H1 (cell line): ENCODE data around the gene ELP5. TPM values are rescaled to one million over a fixed set of nuclear protein-coding genes. Genes with fewer than 3 reads are reported as not detected.
A peak's percentile ranks its signal among the peaks of the same experiment; 100 is the strongest.

Source experiments
- CTCF ChIA-PET: fragments of 300-600 bp; sonication (Branson Sonifier 250); formaldehyde crosslinking; loops from one replicate; lab custom pipeline; 2021; ENCODE audit not compliant: partially characterized antibody; lab: Charles Lee
- POLR2A ChIA-PET: fragments of 300-600 bp; sonication (Branson Sonifier 250); formaldehyde crosslinking; loops from one replicate; lab custom pipeline; 2021; ENCODE audit warnings: inconsistent platforms; ENCODE audit not compliant: partially characterized antibody; lab: Charles Lee
- DNase-seq, 2 experiments: peaks; one replicate each; pipeline versions ENCODE4 v3.0.0 to v3.0.0-alpha.2; 2010 to 2022; ENCODE audit warnings: low spot score in 2 of 2, low read depth in 1 of 2, mixed read lengths in 1 of 2
- FAIRE-seq: peaks from 2 replicates; lab custom pipeline; 2011; peaks lifted over from hg19 to GRCh38; lab: Jason Lieb, UNC
- H2AFZ ChIP-seq: 2 replicates; pipeline ENCODE4 v1.8.1; 2012; ENCODE audit warnings: low read length, inconsistent platforms
- H2AK5ac ChIP-seq: 2 replicates; pipeline ENCODE4 v1.6.1; 2013; ENCODE audit warnings: low read depth, low read length
- H2BK120ac ChIP-seq: replicated peaks from 2 replicates; pipeline ENCODE3; 2013; ENCODE audit warnings: low read depth, low read length, inconsistent platforms
- H2BK12ac ChIP-seq: 2 replicates; pipeline ENCODE4 v1.6.1; 2013; ENCODE audit warnings: low read depth, low read length
- H2BK15ac ChIP-seq: 2 replicates; pipeline ENCODE4 v1.6.1; 2013; ENCODE audit warnings: low read length
- H2BK20ac ChIP-seq: 2 replicates; pipeline ENCODE4 v1.6.1; 2013; ENCODE audit warnings: low read length
- H2BK5ac ChIP-seq: 2 replicates; pipeline ENCODE4 v1.6.1; 2013; ENCODE audit warnings: low read depth, low read length
- H3K14ac ChIP-seq: 2 replicates; pipeline ENCODE4 v1.6.1; 2013; ENCODE audit warnings: inconsistent platforms; ENCODE audit not compliant: insufficient read length
- H3K18ac ChIP-seq: 2 replicates; pipeline ENCODE4 v1.6.1; 2013; ENCODE audit warnings: low read length; ENCODE audit errors: extremely low read depth
- H3K23ac ChIP-seq: 2 replicates; pipeline ENCODE4 v1.6.1; 2013; ENCODE audit warnings: inconsistent platforms; ENCODE audit not compliant: insufficient read length
- H3K23me2 ChIP-seq: 2 replicates; pipeline ENCODE4 v1.6.1; 2013; ENCODE audit warnings: low read depth, low read length
- H3K27ac ChIP-seq: 2 replicates; pipeline ENCODE4 v1.6.1; 2011; ENCODE audit warnings: low read depth, low read length, inconsistent platforms
- H3K27me3 ChIP-seq, 4 experiments: replicated peaks in 1 of 4; 1 replicate in 1 of 4; 2 replicates in 3 of 4; pipeline versions ENCODE4 v1.6.1 to v1.8.1; 2011 to 2013; ENCODE audit warnings: low read length in 3 of 4, mild to moderate bottlenecking in 3 of 4, inconsistent platforms in 2 of 4, mixed read lengths in 2 of 4, moderate library complexity in 1 of 4; ENCODE audit not compliant: control insufficient read depth in 3 of 4, insufficient read depth in 3 of 4; ENCODE audit errors: extremely low read depth in 1 of 4
- H3K36me3 ChIP-seq, 4 experiments: 2 replicates each; pipeline versions ENCODE4 v1.6.1 to v1.8.1; 2011 to 2013; ENCODE audit warnings: mild to moderate bottlenecking in 4 of 4, low read length in 3 of 4, moderate library complexity in 2 of 4, control low read depth in 1 of 4, inconsistent platforms in 1 of 4; ENCODE audit not compliant: insufficient read depth in 4 of 4, control insufficient read depth in 2 of 4
- H3K4ac ChIP-seq: replicated peaks from 2 replicates; pipeline ENCODE3; 2013; ENCODE audit warnings: low read length, low read depth, mixed read lengths, inconsistent platforms; ENCODE audit not compliant: insufficient read length
- H3K4me1 ChIP-seq, 4 experiments: replicated peaks in 1 of 4; 1 replicate in 1 of 4; 2 replicates in 3 of 4; pipeline versions ENCODE4 v1.6.1 to v1.8.1; 2011 to 2013; ENCODE audit warnings: low read length in 3 of 4, inconsistent platforms in 2 of 4, mixed read lengths in 1 of 4; ENCODE audit not compliant: insufficient read depth in 4 of 4, control insufficient read depth in 3 of 4
- H3K4me2 ChIP-seq, 2 experiments: 2 replicates each; pipeline versions ENCODE4 v1.6.1 to v1.8.1; 2011 to 2013; ENCODE audit warnings: low read depth in 2 of 2, low read length in 2 of 2, control low read depth in 1 of 2, inconsistent platforms in 1 of 2, mild to moderate bottlenecking in 1 of 2; ENCODE audit not compliant: insufficient read depth in 1 of 2
- H3K4me3 ChIP-seq, 4 experiments: fragments of 200-600, 300-600 bp in 1 of 4; sonication (generic), shearing (Covaris generic), sonication (Bioruptor Twin) in 1 of 4; 2 replicates each; pipeline versions ENCODE4 v1.5.1 to v1.8.1; 2011 to 2016; ENCODE audit warnings: low read length in 4 of 4, low read depth in 3 of 4, control low read depth in 2 of 4, inconsistent platforms in 2 of 4, mild to moderate bottlenecking in 2 of 4, mixed read lengths in 1 of 4, moderate library complexity in 1 of 4; ENCODE audit not compliant: insufficient read depth in 2 of 4; ENCODE audit errors: extremely low read depth in 1 of 4
- H3K56ac ChIP-seq: replicated peaks from 2 replicates; pipeline ENCODE3; 2013; ENCODE audit warnings: low read depth, mild to moderate bottlenecking, mixed read lengths, low read length, inconsistent platforms; ENCODE audit not compliant: insufficient read length
- H3K79me1 ChIP-seq: 2 replicates; pipeline ENCODE4 v1.6.1; 2013; ENCODE audit warnings: low read depth, low read length, control low read depth
- H3K79me2 ChIP-seq, 2 experiments: 2 replicates each; pipeline versions ENCODE4 v1.6.1 to v1.8.1; 2012 to 2013; ENCODE audit warnings: low read length in 2 of 2, mild to moderate bottlenecking in 2 of 2, inconsistent platforms in 1 of 2; ENCODE audit not compliant: insufficient read depth in 2 of 2, control insufficient read depth in 1 of 2
- H3K9ac ChIP-seq, 4 experiments: replicated peaks in 1 of 4; 1 replicate in 1 of 4; 2 replicates in 3 of 4; pipeline versions ENCODE4 v1.6.1 to v1.8.1; 2011 to 2013; ENCODE audit warnings: low read depth in 3 of 4, low read length in 3 of 4, control low read depth in 2 of 4, mild to moderate bottlenecking in 2 of 4, moderate library complexity in 2 of 4, inconsistent platforms in 1 of 4; ENCODE audit errors: extremely low read depth in 1 of 4
- H3K9me3 ChIP-seq, 2 experiments: 2 replicates each; pipeline versions ENCODE4 v1.6.1 to v1.8.1; 2012 to 2013; ENCODE audit warnings: mild to moderate bottlenecking in 2 of 2, moderate library complexity in 2 of 2, control low read depth in 1 of 2, inconsistent platforms in 1 of 2, low read depth in 1 of 2, low read length in 1 of 2, mixed read lengths in 1 of 2; ENCODE audit not compliant: insufficient read depth in 2 of 2
- H4K20me1 ChIP-seq, 2 experiments: replicated peaks in 1 of 2; 2 replicates each; pipeline versions ENCODE3 to v1.8.1; 2011 to 2013; ENCODE audit warnings: inconsistent platforms in 2 of 2, low read length in 2 of 2, mild to moderate bottlenecking in 1 of 2; ENCODE audit not compliant: insufficient read depth in 2 of 2, control insufficient read depth in 1 of 2
- H4K5ac ChIP-seq: 2 replicates; pipeline ENCODE4 v1.6.1; 2013; ENCODE audit warnings: low read length, low read depth, mixed read lengths, inconsistent platforms; ENCODE audit not compliant: insufficient read length
- H4K8ac ChIP-seq: 2 replicates; pipeline ENCODE4 v1.8.0; 2013; ENCODE audit warnings: mild to moderate bottlenecking, moderate library complexity, low read length, inconsistent platforms; ENCODE audit not compliant: insufficient read depth; ENCODE audit errors: extremely low read depth
- H4K91ac ChIP-seq: replicated peaks from 2 replicates; pipeline ENCODE3; 2013; ENCODE audit warnings: low read length, mixed read lengths, inconsistent platforms; ENCODE audit not compliant: insufficient read length
- WGBS, 2 experiments: shearing (Covaris generic) in 1 of 2; methylation state at CpG; one replicate each; pipeline versions ENCODE4 v1.1.6 to v1.1.7; 2013 to 2015; ENCODE audit warnings: low lambda C conversion rate in 2 of 2, mixed read lengths in 2 of 2, inconsistent platforms in 1 of 2, low coverage in 1 of 2, missing lambda C conversion rate in 1 of 2; ENCODE audit not compliant: insufficient replicate concordance in 2 of 2, insufficient coverage in 1 of 2, insufficient read length in 1 of 2; ENCODE audit errors: extremely low coverage in 1 of 2, missing lambda C conversion rate in 1 of 2; 5-methylcytosine and 5-hydroxymethylcytosine counted together
- polyA plus RNA-seq, 7 experiments: library from polyadenylated mRNA; depleted of rRNA in 3 of 7; stranded (reverse) in 5 of 7; unstranded in 2 of 7; fragments of >200 nt in 5 of 7; fragments of 200-250 nt in 2 of 7; gene quantifications; 1 replicate in 5 of 7; 2 replicates in 1 of 7; 4 replicates in 1 of 7; pipeline versions ENCODE4 v1.2.1 to v1.2.3, GENCODE V29; 2011 to 2013; ENCODE audit warnings: missing spikeins in 2 of 7, mixed read lengths in 2 of 7
- total RNA-seq: library from RNA; stranded (reverse); fragmentation: NEBNext Ultra II Directional; extraction: Animal tissue kit (Norgen Biotek cat#: 25700); gene quantifications from 2 replicates; pipeline ENCODE4 v1.2.1, GENCODE V29; 2021

The ELP5 gene
- total and polyA plus RNA-seq, 2 of the 8 experiments (the other 6 are each of a cell fraction or from before 2014, with no cell fraction given) = 75.4 to 107 TPM

DNA sequence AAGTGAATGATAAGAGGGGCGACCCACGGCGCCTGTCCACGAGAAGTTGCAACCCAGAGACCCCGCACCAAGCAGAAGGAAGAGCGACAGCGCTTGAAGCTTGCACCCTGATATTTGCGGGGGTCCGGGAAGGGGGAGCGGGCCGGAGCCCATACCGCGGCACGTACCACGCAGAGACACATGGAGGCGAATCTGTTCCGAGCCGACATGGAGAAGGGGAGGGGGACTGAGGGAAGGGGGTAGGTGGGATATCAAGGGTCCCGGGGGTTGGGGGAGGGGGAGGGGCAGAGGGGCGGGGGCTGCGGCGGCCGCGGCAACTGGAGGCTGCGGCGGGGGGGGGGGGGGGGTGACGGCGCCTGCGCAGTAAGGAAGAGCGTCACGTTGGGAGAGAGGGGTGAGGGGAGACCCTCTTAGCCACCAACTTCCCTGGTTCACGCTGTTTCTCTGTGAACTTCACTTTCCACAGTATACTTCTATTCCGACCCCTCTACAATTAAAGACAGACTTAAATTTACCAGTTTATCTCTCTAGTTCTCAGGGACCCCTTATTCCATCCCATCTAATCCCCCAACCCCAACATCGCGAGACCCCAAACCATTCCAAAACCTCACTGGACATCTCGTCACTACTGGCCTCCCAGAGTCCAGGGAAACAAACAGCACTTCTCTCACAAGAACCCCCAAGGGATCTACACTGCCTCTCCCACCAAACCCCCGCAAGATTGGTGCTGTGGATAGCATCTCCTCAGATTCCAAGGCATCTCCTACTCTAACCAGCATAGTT lies 40.3 kb upstream of the ELP5 start:
- Histone ChIP-seq H3K27ac (0 out of 2 replicates have a peak overlapping the region, but pooled peaks have one; percentile 8), H3K56ac (peak overlapping the region; percentile 38), H3K9ac (peak overlapping the region in 3 of 4 experiments; percentile 24 to 49 (median 34); a peak in 5 of 7 replicates), H2AFZ (0 out of 2 replicates have a peak overlapping the region, but pooled peaks have one; percentile 7), H2BK20ac (0 out of 2 replicates have a peak overlapping the region, but pooled peaks have one; percentile 32), H3K36me3 (no peaks in the 10 kb centered on the region), H4K20me1 (peaks cover 0 to 2% of the 10 kb centered on the region in 2 experiments), H3K4me2 (peak overlapping the region; percentile 87 to 96), H4K8ac (no peak overlapping the region), H3K9me3 (no peaks in the 10 kb centered on the region), H4K5ac (peak overlapping the region; percentile 38), H3K79me2 (peaks cover 0 to 56% of the 10 kb centered on the region in 2 experiments; a peak in 2 of 4 replicates), H2AK5ac (0 out of 2 replicates have a peak overlapping the region, but pooled peaks have one; percentile 82), H2BK12ac (no peak overlapping the region), H3K27me3 (no peaks in the 10 kb centered on the region; a peak in 1 of 7 replicates), H2BK15ac (0 out of 2 replicates have a peak overlapping the region, but pooled peaks have one; percentile 81), H2BK5ac (peak overlapping the region; percentile 52; the same call in 1 of the 2 replicates), H3K23ac (no peak overlapping the region), H2BK120ac (no peak overlapping the region), H3K4me3 (peak overlapping the region; percentile 56 to 75 (median 62)), H3K79me1 (peaks cover 13% of the 10 kb centered on the region), H4K91ac (no peak overlapping the region), H3K4ac (peak overlapping the region; percentile 57), H3K4me1 (peaks cover 6 to 55% (median 35%) of the 10 kb centered on the region in 4 experiments), H3K23me2 (peaks cover 36% of the 10 kb centered on the region; the same call in 1 of the 2 replicates), H3K14ac (no peak overlapping the region), H3K18ac (peak overlapping the region; percentile 83)
- DNase-seq = no peak
- 12% methylated on average over 16 of the region's 37 CpGs; no CpG with 5 or more reads in 1 of the 2 experiments for WGBS, 2 experiments
- FAIRE-seq = no peak
- ChIA-PET CTCF (no interaction called here), POLR2A (interaction anchor here (0.6 to 2.5 kb wide), 4 partner anchors 13 to 45 kb away, joined by 3 to 9 read pairs (median 4); partner anchors contain the start of gene GABARAP)
